Mucosa of descending colon (tissue), 3 donors: Measurements from ENCODE around the gene ABHD17C. TPM values are rescaled to one million over a fixed set of nuclear protein-coding genes. Genes with fewer than 3 reads are reported as not detected.

Experiments used
- ATAC-seq: fragments of 200-7000 bp; cut with Tn5 transposase; one replicate; pipeline ENCODE4 v1.9.1; 2020; ENCODE audit warnings: mild to moderate bottlenecking, moderate library complexity
- DNase-seq, 3 donors: peaks; one replicate each; pipeline ENCODE4 v3.0.0-alpha.2; 2020
- H3K36me3 ChIP-seq: fragments of 200-600 bp; one replicate; pipeline ENCODE4 v1.8.0; 2021; ENCODE audit warnings: low read depth, mild to moderate bottlenecking
- H3K4me1 ChIP-seq: fragments of 200-600 bp; one replicate; pipeline ENCODE4 v1.8.0; 2021; ENCODE audit warnings: low read depth, mild to moderate bottlenecking
- H3K4me3 ChIP-seq: fragments of 200-600 bp; one replicate; pipeline ENCODE4 v1.8.0; 2021; ENCODE audit warnings: mild to moderate bottlenecking
- H3K9me3 ChIP-seq: fragments of 200-600 bp; one replicate; pipeline ENCODE4 v1.8.0; 2021; ENCODE audit warnings: mild to moderate bottlenecking
- CTCF ChIP-seq: fragments of 200-600 bp; IDR thresholded peaks from one replicate; pipeline ENCODE4 v1.8.0; 2022; ENCODE audit warnings: antibody characterized with exemption, mild to moderate bottlenecking
- intact Hi-C, 2 donors: fragments of 100-400 bp; cut with DNase I in 1 of 2; cut with micrococcal nuclease in 1 of 2; formaldehyde crosslinking; loops; one replicate each; pipeline versions ENCODE4 v1.11.0 to v1.11.1; 2022; cut with DNase I, micrococcal nuclease
- total RNA-seq, 3 donors: library from RNA; stranded (reverse); fragmentation: NEBNext Ultra II Directional in 2 of 3; extraction: Animal tissue kit (Norgen Biotek cat#: 25700) in 2 of 3; gene quantifications; one replicate each; pipeline versions ENCODE4 v1.2.1 to v1.2.4, GENCODE V29; 2021 to 2023
- donor health status: DM: no; HTN: no; CAD: no; lungs with moderate emphysema.
- donor health status: DM: no; HTN: no; CAD: no.
- donor health status: DM: no; HTN: yes; CAD: no.

The ABHD17C gene
- total RNA-seq, 3 donors from 2014 or later: 84.4 to 192 (median 157) TPM

- H3K9me3 ChIP-seq: no peaks in the 10 kb centered on the region
- H3K4me3 ChIP-seq: no peak overlapping the region
- peak in 2 of 3 donors; percentile 21 to 31 for DNase-seq
- H3K36me3 ChIP-seq: no peaks in the 10 kb centered on the region
- no peak for TF ChIP-seq CTCF
- intact Hi-C loops: no loop called here
- ATAC-seq: peak; percentile 80
- peaks cover 6% of the 10 kb centered on the region for H3K4me1 ChIP-seq
These were observed 48.2 kb downstream of the ABHD17C start for GRCh38 chr15:80743189-80743833.

- H3K9me3 ChIP-seq: no peaks in the 10 kb centered on the region
- TF ChIP-seq CTCF: no peak
- intact Hi-C loops: no loop called here
- peaks cover 6% of the 10 kb centered on the region for H3K4me1 ChIP-seq
- H3K36me3 ChIP-seq: no peaks in the 10 kb centered on the region
- no peak for DNase-seq
- H3K4me3 ChIP-seq: no peak overlapping the region
- no peak for ATAC-seq
These were observed 49.3 kb downstream of the ABHD17C start for GRCh38 chr15:80744415-80744814.

- DNase-seq: no peak
- Histone ChIP-seq H3K9me3 (no peaks in the 10 kb centered on the region), H3K4me3 (no peak overlapping the region), H3K36me3 (no peaks in the 10 kb centered on the region), H3K4me1 (peaks cover 3% of the 10 kb centered on the region)
- intact Hi-C loops: no loop called here
- TF ChIP-seq CTCF: no peak
- no peak for ATAC-seq
These were observed 49.7 kb downstream of the ABHD17C start for GRCh38 chr15:80744826-80745225.

- no peaks in the 10 kb centered on the region for H3K36me3 ChIP-seq
- H3K4me3 ChIP-seq: no peak overlapping the region
- H3K9me3 ChIP-seq: no peaks in the 10 kb centered on the region
- no peaks in the 10 kb centered on the region for H3K4me1 ChIP-seq
- no peak for ATAC-seq
- no peak for TF ChIP-seq CTCF
- intact Hi-C loops: no loop called here
- no peak for DNase-seq
These were observed 50.8 kb downstream of the ABHD17C start for GRCh38 chr15:80745888-80746287.

- TF ChIP-seq CTCF: no peak
- Histone ChIP-seq H3K36me3 (no peaks in the 10 kb centered on the region), H3K9me3 (no peaks in the 10 kb centered on the region), H3K4me3 (no peak overlapping the region), H3K4me1 (no peaks in the 10 kb centered on the region)
- DNase-seq: no peak
- intact Hi-C loops: no loop called here
- no peak for ATAC-seq
These were observed 52.4 kb downstream of the ABHD17C start for GRCh38 chr15:80747317-80748053.
